Left ventricle myocardium inferior (tissue), 1 donor: ENCODE measurements around the gene HIPK3. TPM values are rescaled to one million over a fixed set of nuclear protein-coding genes. Genes with fewer than 3 reads are reported as not detected.
"Not testable (repeated sequence)": the region's sequence is repeated elsewhere in the genome, so short reads cannot be mapped to it uniquely, and the experiment has no call there.

ENCODE experiments used
- DNase-seq: peaks from one replicate; pipeline ENCODE4 v3.0.0-alpha.2; 2020
- H3K27ac ChIP-seq: fragments of 200-600 bp; replicated peaks from 2 replicates; pipeline ENCODE4 v1.8.0; 2021
- H3K27me3 ChIP-seq: fragments of 200-600 bp; 2 replicates; pipeline ENCODE4 v1.8.0; 2021; ENCODE audit warnings: low read depth
- H3K36me3 ChIP-seq: fragments of 200-600 bp; 2 replicates; pipeline ENCODE4 v1.8.0; 2021
- H3K4me1 ChIP-seq: fragments of 200-600 bp; 2 replicates; pipeline ENCODE4 v1.8.0; 2021
- H3K4me3 ChIP-seq: fragments of 200-600 bp; 2 replicates; pipeline ENCODE4 v1.8.0; 2021; ENCODE audit warnings: mild to moderate bottlenecking, moderate library complexity
- H3K9me3 ChIP-seq: fragments of 200-600 bp; replicated peaks from 2 replicates; pipeline ENCODE4 v1.8.0; 2021
- CTCF ChIP-seq: fragments of 200-600 bp; IDR thresholded peaks from 2 replicates; pipeline ENCODE4 v1.8.0; 2021; ENCODE audit warnings: antibody characterized with exemption, mild to moderate bottlenecking, borderline replicate concordance
- intact Hi-C: fragments of 100-400 bp; cut with micrococcal nuclease; formaldehyde crosslinking; loops from one replicate; pipeline ENCODE4 v1.11.0; 2022
- total RNA-seq: library from RNA; stranded (reverse); fragmentation: NEBNext Ultra II Directional; extraction: Animal tissue kit (Norgen Biotek cat#: 25700); gene quantifications from one replicate; pipeline ENCODE4 v1.2.1, GENCODE V29; 2021
- donor health status: DM: no; HTN: yes; CAD: no; lungs with severe emphysema.

HIPK3 gene
- total RNA-seq, 1 donor from 2014 or later = 247 TPM

- Histone ChIP-seq H3K4me1 (peaks cover 46% of the 10 kb centered on the region), H3K27me3 (no peaks in the 10 kb centered on the region), H3K4me3 (peak overlapping the region; percentile 98), H3K36me3 (no peaks in the 10 kb centered on the region), H3K27ac (peak overlapping the region; percentile 100), H3K9me3 (no peaks in the 10 kb centered on the region)
- no peak for TF ChIP-seq CTCF
- intact Hi-C loops = loop anchor here (5.0 to 10.0 kb wide), 2 partner anchors 71 to 91 kb away; partner anchors contain the start of gene CSTF3
- no peak for DNase-seq
These were observed 959 bp upstream of the HIPK3 start for GRCh38 chr11:33256031-33256812.

- H3K4me1 ChIP-seq = peaks cover 51% of the 10 kb centered on the region
- H3K27me3 ChIP-seq = no peaks in the 10 kb centered on the region
- no peaks in the 10 kb centered on the region for H3K36me3 ChIP-seq
- no peak for TF ChIP-seq CTCF
- no peak for DNase-seq
- peak overlapping the region; percentile 100 for H3K27ac ChIP-seq
- H3K9me3 ChIP-seq = no peaks in the 10 kb centered on the region
- H3K4me3 ChIP-seq = peak overlapping the region; percentile 98
- intact Hi-C loops = loop anchor here (5.0 to 10.0 kb wide), 2 partner anchors 71 to 92 kb away; partner anchors contain the start of gene CSTF3
These were observed 395 bp upstream of the HIPK3 start for GRCh38 chr11:33256813-33257159.

- peak; percentile 91 for DNase-seq
- intact Hi-C loops = loop anchor here (5.0 to 10.0 kb wide), 2 partner anchors 69 to 93 kb away; partner anchors contain the start of gene CSTF3
- H3K27ac ChIP-seq = peak overlapping the region; percentile 100
- H3K4me3 ChIP-seq = peak overlapping the region; percentile 98
- no peaks in the 10 kb centered on the region for H3K36me3 ChIP-seq
- H3K4me1 ChIP-seq = peaks cover 64% of the 10 kb centered on the region
- H3K9me3 ChIP-seq = no peaks in the 10 kb centered on the region
- H3K27me3 ChIP-seq = no peaks in the 10 kb centered on the region
- TF ChIP-seq CTCF = peak; percentile 62
These were observed 883 bp downstream of the HIPK3 start for GRCh38 chr11:33257897-33258630.

GRCh38 chr11:33258631-33259205, 1.5 kb downstream of the HIPK3 start:
- H3K27me3 ChIP-seq = no peaks in the 10 kb centered on the region
- no peak for DNase-seq
- no peaks in the 10 kb centered on the region for H3K9me3 ChIP-seq
- H3K4me3 ChIP-seq = peak overlapping the region; percentile 98
- peaks cover 71% of the 10 kb centered on the region for H3K4me1 ChIP-seq
- no peaks in the 10 kb centered on the region for H3K36me3 ChIP-seq
- TF ChIP-seq CTCF = no peak
- intact Hi-C loops = loop anchor here (5.0 to 10.0 kb wide), 2 partner anchors 69 to 94 kb away; partner anchors contain the start of gene CSTF3
- peak overlapping the region; percentile 100 for H3K27ac ChIP-seq

GRCh38 chr11:33259869-33260268, 2.7 kb downstream of the HIPK3 start:
- no peaks in the 10 kb centered on the region for H3K36me3 ChIP-seq
- H3K27me3 ChIP-seq = no peaks in the 10 kb centered on the region
- H3K9me3 ChIP-seq = no peaks in the 10 kb centered on the region
- H3K27ac ChIP-seq = peak overlapping the region; percentile 100
- TF ChIP-seq CTCF = no peak
- H3K4me1 ChIP-seq = peaks cover 82% of the 10 kb centered on the region
- intact Hi-C loops = loop anchor here (5.0 to 10.0 kb wide), 2 partner anchors 67 to 95 kb away; partner anchors contain the start of gene CSTF3
- H3K4me3 ChIP-seq = peak overlapping the region; percentile 98
- no peak for DNase-seq

GRCh38 chr11:33261350-33261749, 4.2 kb downstream of the HIPK3 start:
- peaks cover 90% of the 10 kb centered on the region for H3K4me1 ChIP-seq
- peak overlapping the region; percentile 98 for H3K4me3 ChIP-seq
- H3K27ac ChIP-seq = peak overlapping the region; percentile 100
- DNase-seq, H3K36me3 ChIP-seq, H3K27me3 ChIP-seq, intact Hi-C loops, H3K9me3 ChIP-seq: not testable (repeated sequence)
